ENCODE measurements around the gene ZNF830.

ZNF830 gene

DNA sequence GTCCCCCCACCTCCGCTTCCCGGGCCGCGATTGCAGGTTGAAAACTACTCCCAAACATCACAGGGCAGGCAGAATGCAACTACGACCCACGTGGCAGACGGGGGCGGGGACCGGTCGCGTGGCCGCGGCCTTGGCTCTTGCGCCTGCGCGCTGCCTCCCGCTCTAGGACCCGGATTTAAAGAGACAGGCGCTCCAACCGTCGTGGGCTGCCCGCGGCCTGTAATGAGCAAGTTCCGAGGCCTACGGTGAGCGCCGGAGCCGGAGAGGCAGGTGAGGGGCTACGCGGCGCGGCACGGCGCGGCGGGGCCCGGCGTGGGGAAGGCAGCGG, 19.0 kb downstream of the ZNF830 start, which contains the start of gene LIG3:
Gene LIG3, plus strand, starts transcription at position 160 of the 328 bp plus-strand sequence. CDS start 2,494 bp downstream, outside the sequence.
- peaks cover 40% of the 10 kb centered on the region for H3K79me2 ChIP-seq (ENCODE audit: low read length)
- H3K4me1 ChIP-seq (ENCODE audit: low read length), result 0 out of 2 replicates have a peak, but pooled peaks cover 11% of the 10 kb centered on the region
- peak within 1 kb of the TSS; percentile 75 for H2AFZ ChIP-seq (ENCODE audit: low read length)
- H3K4me3 ChIP-seq (ENCODE audit: low read length), result peak within 1 kb of the TSS; percentile 73
- DNase-seq, result peak; percentile 96
- no peaks in the 10 kb centered on the region for H3K9me2 ChIP-seq (replicated peaks; ENCODE audit: insufficient read depth, low read length)
- H3K27me3 ChIP-seq (replicated peaks; ENCODE audit: insufficient read depth, low read length), result no peaks in the 10 kb centered on the region
- peaks cover 5% of the 10 kb centered on the region; the same call in 1 of the 2 replicates for H3F3A ChIP-seq (ENCODE audit: insufficient read depth, low read length)
- no peak for TF ChIP-seq CTCF (IDR thresholded peaks at IDR 0.05; ENCODE audit: low read length)
- no peak for TF ChIP-seq EZH2phosphoT487 (IDR thresholded peaks at IDR 0.05; ENCODE audit: low read length)
- no peak for TF ChIP-seq EZH2 (optimal IDR thresholded peaks at IDR 0.05; ENCODE audit: low read depth, low read length)
- H3K4me2 ChIP-seq (ENCODE audit: low read depth, low read length), result peak within 1 kb of the TSS; percentile 87
- peak within 1 kb of the TSS; percentile 98 for H3K9ac ChIP-seq (ENCODE audit: low read length)
- peak within 1 kb of the TSS; percentile 88 for H3K27ac ChIP-seq (ENCODE audit: low read length)
- no peaks in the 10 kb centered on the region for H4K20me1 ChIP-seq (ENCODE audit: insufficient read depth, low read length)
- no peaks in the 10 kb centered on the region for H3K9me3 ChIP-seq (replicated peaks; ENCODE audit: insufficient read depth, low read length)
- no peaks in the 10 kb centered on the region; the same call in 1 of the 2 replicates for H3K36me3 ChIP-seq (replicated peaks; ENCODE audit: insufficient read depth, low read length)

DNA sequence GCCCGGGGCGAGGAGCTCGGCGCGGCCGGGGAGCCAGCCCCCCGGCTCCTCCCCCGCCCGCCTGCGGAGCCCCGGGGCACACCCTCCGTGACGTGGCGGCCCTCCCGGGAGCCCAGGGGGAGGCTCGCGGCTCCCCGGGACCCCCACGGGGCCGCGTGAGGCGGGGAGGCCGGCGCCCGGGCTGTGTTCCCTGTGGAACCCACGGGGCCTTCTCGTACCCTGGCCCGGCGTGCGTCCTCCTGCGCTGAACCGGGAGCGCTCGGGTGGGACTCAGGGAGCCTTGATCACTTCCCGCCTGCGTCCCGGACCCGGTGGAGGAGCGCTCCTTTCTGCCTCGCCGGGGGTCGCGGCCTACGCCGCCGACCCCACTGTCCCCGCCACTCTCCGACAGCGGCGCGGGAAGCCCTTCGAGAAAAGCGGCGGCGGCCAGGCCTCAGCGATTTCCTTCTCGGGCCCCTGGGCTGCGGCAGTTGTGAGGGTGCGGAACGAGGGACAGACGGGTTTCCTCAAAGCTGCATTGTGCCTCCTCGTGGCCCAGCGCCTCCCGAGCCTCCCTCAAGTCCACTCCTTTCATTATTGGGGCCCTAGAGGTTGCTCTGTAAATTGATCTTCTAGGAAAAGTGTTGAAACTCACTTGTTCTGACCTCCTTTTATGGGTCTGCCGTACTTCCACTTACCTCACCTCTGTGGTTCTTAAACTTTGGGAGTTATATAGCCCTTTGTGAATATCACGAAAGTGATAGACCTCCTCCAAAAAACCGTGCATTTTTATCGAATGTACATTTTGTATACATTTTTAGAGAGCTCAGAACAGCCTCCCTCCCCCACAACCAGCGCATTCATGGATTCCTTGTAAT, 19.6 kb downstream of the ZNF830 start:
- H3K9me3 ChIP-seq (replicated peaks; ENCODE audit: insufficient read depth, low read length), result no peaks in the 10 kb centered on the region
- 0 out of 2 replicates have a peak, but pooled peaks cover 11% of the 10 kb centered on the region for H3K4me1 ChIP-seq (ENCODE audit: low read length)
- no peaks in the 10 kb centered on the region for H3K9me2 ChIP-seq (replicated peaks; ENCODE audit: insufficient read depth, low read length)
- H3K4me3 ChIP-seq (ENCODE audit: low read length), result peak overlapping the region; percentile 73
- H2AFZ ChIP-seq (ENCODE audit: low read length), result peak overlapping the region; percentile 75
- TF ChIP-seq EZH2phosphoT487 (IDR thresholded peaks at IDR 0.05; ENCODE audit: low read length), result no peak
- peak; percentile 55 for TF ChIP-seq CTCF (IDR thresholded peaks at IDR 0.05; ENCODE audit: low read length)
- peak; percentile 88 for DNase-seq
- no peaks in the 10 kb centered on the region for H3K27me3 ChIP-seq (replicated peaks; ENCODE audit: insufficient read depth, low read length)
- H3K36me3 ChIP-seq (replicated peaks; ENCODE audit: insufficient read depth, low read length), result no peaks in the 10 kb centered on the region; the same call in 1 of the 2 replicates
- peaks cover 46% of the 10 kb centered on the region for H3K79me2 ChIP-seq (ENCODE audit: low read length)
- H4K20me1 ChIP-seq (ENCODE audit: insufficient read depth, low read length), result no peaks in the 10 kb centered on the region
- peak overlapping the region; percentile 87 for H3K4me2 ChIP-seq (ENCODE audit: low read depth, low read length)
- peaks cover 5% of the 10 kb centered on the region; the same call in 1 of the 2 replicates for H3F3A ChIP-seq (ENCODE audit: insufficient read depth, low read length)
- peak overlapping the region; percentile 98 for H3K9ac ChIP-seq (ENCODE audit: low read length)
- peak overlapping the region; percentile 88 for H3K27ac ChIP-seq (ENCODE audit: low read length)

- H3K9ac ChIP-seq (ENCODE audit: low read length), result peak overlapping the region; percentile 98
- peak overlapping the region; percentile 88 for H3K27ac ChIP-seq (ENCODE audit: low read length)
- DNase-seq, result no peak
- peaks cover 5% of the 10 kb centered on the region; the same call in 1 of the 2 replicates for H3F3A ChIP-seq (ENCODE audit: insufficient read depth, low read length)
- H2AFZ ChIP-seq (ENCODE audit: low read length), result no peak overlapping the region
- H3K4me3 ChIP-seq (ENCODE audit: low read length), result peak overlapping the region; percentile 73
- peaks cover 47% of the 10 kb centered on the region for H3K79me2 ChIP-seq (ENCODE audit: low read length)
- TF ChIP-seq CTCF (IDR thresholded peaks at IDR 0.05; ENCODE audit: low read length) (no peak), EZH2 (optimal IDR thresholded peaks at IDR 0.05; ENCODE audit: low read depth, low read length) (no peak), EZH2phosphoT487 (IDR thresholded peaks at IDR 0.05; ENCODE audit: low read length) (no peak)
- no peaks in the 10 kb centered on the region for H3K9me3 ChIP-seq (replicated peaks; ENCODE audit: insufficient read depth, low read length)
- H3K9me2 ChIP-seq (replicated peaks; ENCODE audit: insufficient read depth, low read length), result no peaks in the 10 kb centered on the region
- no peaks in the 10 kb centered on the region; the same call in 1 of the 2 replicates for H3K36me3 ChIP-seq (replicated peaks; ENCODE audit: insufficient read depth, low read length)
- H3K4me1 ChIP-seq (ENCODE audit: low read length), result 0 out of 2 replicates have a peak, but pooled peaks cover 11% of the 10 kb centered on the region
- H3K27me3 ChIP-seq (replicated peaks; ENCODE audit: insufficient read depth, low read length), result no peaks in the 10 kb centered on the region
- peak overlapping the region; percentile 87 for H3K4me2 ChIP-seq (ENCODE audit: low read depth, low read length)
- no peaks in the 10 kb centered on the region for H4K20me1 ChIP-seq (ENCODE audit: insufficient read depth, low read length)
These were observed 20.4 kb downstream of the ZNF830 start for GRCh38 chr17:34981538-34982241.
